Measurements from ENCODE around the gene RPS27.

- TF ChIP-seq YY1 (IDR thresholded peaks at IDR 0.05; ENCODE audit: insufficient read depth, insufficient read length), result no peak
- no peak for TF ChIP-seq ZNF274 (IDR thresholded peaks at IDR 0.05; ENCODE audit: low read depth, low read length)
- no peak for TF ChIP-seq SUZ12 (IDR thresholded peaks at IDR 0.05; ENCODE audit: extremely low read depth, insufficient read depth, insufficient read length)
These were observed 39.4 kb upstream of the RPS27 start for GRCh38 chr1:153951183-153951582.

All from NT2/D1 (cell line).